ENCODE results near the gene ALK. TPM values are rescaled to one million over a fixed set of nuclear protein-coding genes. Genes with fewer than 3 reads are reported as not detected.

The ALK gene
- total RNA-seq, 1 experiment from 2014 or later: 0.87 TPM

- BruUV-seq (replicated peaks): no TSS peak
- TF ChIP-seq EZH2phosphoT487 (IDR thresholded peaks at IDR 0.05; ENCODE audit: borderline replicate concordance, low read length): no peak
- TF ChIP-seq CTCF (conservative IDR thresholded peaks at IDR 0.05; ENCODE audit: low read depth, low read length): no peak
- TF ChIP-seq EZH2 (IDR thresholded peaks at IDR 0.05; ENCODE audit: low read length, unreplicated experiment): no peak
- ATAC-seq (no peak), DNase-seq (peak; percentile 41)
- Histone ChIP-seq H3K36me3 (ENCODE audit: low read depth, low read length) (peaks cover 4% of the 10 kb centered on the region; the same call in 1 of the 2 replicates), H4K20me1 (ENCODE audit: low read length) (no peaks in the 10 kb centered on the region), H3K9ac (ENCODE audit: low read length) (peak overlapping the region; percentile 32), H2AFZ (ENCODE audit: low read length) (no peak overlapping the region), H3K27ac (ENCODE audit: low read length) (peak overlapping the region; percentile 82), H3K27me3 (ENCODE audit: low read length) (no peaks in the 10 kb centered on the region), H3K9me2 (replicated peaks; ENCODE audit: low read length) (no peaks in the 10 kb centered on the region), H3F3A (ENCODE audit: low read length, unreplicated experiment) (peaks cover 4% of the 10 kb centered on the region), H3K4me3 (ENCODE audit: low read length) (peak overlapping the region; percentile 25; the same call in 1 of the 2 replicates), H3K4me1 (ENCODE audit: insufficient read depth, low read length) (peaks cover 24% of the 10 kb centered on the region), H3K79me2 (ENCODE audit: low read length) (no peaks in the 10 kb centered on the region), H3K9me3 (ENCODE audit: low read length) (no peaks in the 10 kb centered on the region), H3K4me2 (ENCODE audit: low read length) (peak overlapping the region; percentile 73)
- CTCF ChIA-PET: no interaction called here
- intact Hi-C loops (cut with micrococcal nuclease): no loop called here
- POLR2A ChIA-PET (ENCODE audit: unreplicated experiment): no interaction called here
Measured at GRCh38 chr2:29166242-29167039, 754.9 kb downstream of the ALK start.

GRCh38 chr2:29165362-29166241, 755.8 kb downstream of the ALK start:
- peak; percentile 95 for ATAC-seq
- Histone ChIP-seq H3K4me2 (ENCODE audit: low read length) (peak overlapping the region; percentile 73), H2AFZ (ENCODE audit: low read length) (no peak overlapping the region), H3K4me3 (ENCODE audit: low read length) (peak overlapping the region; percentile 25; the same call in 1 of the 2 replicates), H3K36me3 (ENCODE audit: low read depth, low read length) (peaks cover 5% of the 10 kb centered on the region; the same call in 1 of the 2 replicates), H3K27ac (ENCODE audit: low read length) (peak overlapping the region; percentile 82), H3K9me2 (replicated peaks; ENCODE audit: low read length) (no peaks in the 10 kb centered on the region), H3K79me2 (ENCODE audit: low read length) (no peaks in the 10 kb centered on the region), H3K9me3 (ENCODE audit: low read length) (no peaks in the 10 kb centered on the region), H3K4me1 (ENCODE audit: insufficient read depth, low read length) (peaks cover 24% of the 10 kb centered on the region), H3K9ac (ENCODE audit: low read length) (peak overlapping the region; percentile 32), H3F3A (ENCODE audit: low read length, unreplicated experiment) (peaks cover 4% of the 10 kb centered on the region), H4K20me1 (ENCODE audit: low read length) (no peaks in the 10 kb centered on the region), H3K27me3 (ENCODE audit: low read length) (no peaks in the 10 kb centered on the region)
- ChIA-PET CTCF (no interaction called here), POLR2A (ENCODE audit: unreplicated experiment) (no interaction called here)
- no peak for TF ChIP-seq CTCF (conservative IDR thresholded peaks at IDR 0.05; ENCODE audit: low read depth, low read length)
- no peak for TF ChIP-seq EZH2 (IDR thresholded peaks at IDR 0.05; ENCODE audit: low read length, unreplicated experiment)
- DNase-seq: peak; percentile 94
- BruUV-seq (replicated peaks): no TSS peak
- intact Hi-C loops (cut with micrococcal nuclease): loop anchor here (2.0 kb wide), 1 partner anchor 17 kb away; no protein-coding TSS in a partner anchor
